HCT116 (cell line): ENCODE measurements around the gene TARS3.

Experiments used
- CTCF ChIP-seq, 3 experiments: fragments of 200-600 bp in 1 of 3; sonication (generic) in 1 of 3; IDR thresholded peaks in 2 of 3; conservative IDR thresholded peaks in 1 of 3; 2 replicates each; pipeline ENCODE4 v1.5.1; 2012 to 2017; ENCODE audit warnings: low read depth in 2 of 3, low read length in 2 of 3, antibody characterized with exemption in 1 of 3, borderline replicate concordance in 1 of 3, control low read depth in 1 of 3, mild to moderate bottlenecking in 1 of 3, mixed read lengths in 1 of 3, mixed run types in 1 of 3, moderate library complexity in 1 of 3; ENCODE audit not compliant: insufficient read depth in 1 of 3
- EGR1 ChIP-seq: IDR thresholded peaks from 2 replicates; pipeline ENCODE4 v1.6.1; 2012; ENCODE audit warnings: low read depth
- EZH2 ChIP-seq: fragments of 200-600 bp; sonication (generic); IDR thresholded peaks from 2 replicates; pipeline ENCODE4 v1.6.1; 2017; ENCODE audit warnings: antibody characterized with exemption, mixed run types
- EZH2phosphoT487 ChIP-seq: fragments of 200-600 bp; IDR thresholded peaks from 2 replicates; pipeline ENCODE4 v1.6.1; 2018; ENCODE audit warnings: antibody characterized with exemption, borderline replicate concordance
- FOSL1 ChIP-seq: IDR thresholded peaks from 2 replicates; pipeline ENCODE4 v1.6.1; 2012; ENCODE audit warnings: low read depth
- POLR2A ChIP-seq: IDR thresholded peaks from 2 replicates; pipeline ENCODE4 v1.7.0; 2011; ENCODE audit warnings: borderline replicate concordance; ENCODE audit not compliant: insufficient read depth, insufficient read length; ENCODE audit errors: extremely low read depth
- POLR2AphosphoS5 ChIP-seq: IDR thresholded peaks from 2 replicates; pipeline ENCODE4 v1.6.1; 2011; ENCODE audit warnings: mild to moderate bottlenecking, low read depth, low read length, moderate library complexity
- SIN3A ChIP-seq: IDR thresholded peaks from 2 replicates; pipeline ENCODE4 v1.6.1; 2012; ENCODE audit warnings: low read depth
- SP1 ChIP-seq: IDR thresholded peaks from 2 replicates; pipeline ENCODE4 v1.6.1; 2012; ENCODE audit warnings: low read depth
- TCF7L2 ChIP-seq: IDR thresholded peaks from 2 replicates; pipeline ENCODE4 v1.7.0; 2011; ENCODE audit warnings: borderline replicate concordance, inconsistent platforms; ENCODE audit not compliant: insufficient read depth, insufficient read length; ENCODE audit errors: extremely low read depth
- ZFX ChIP-seq: fragments of 450-650 bp; IDR thresholded peaks from 2 replicates; pipeline ENCODE4 v1.6.1; 2017
- ZNF274 ChIP-seq: fragments of 200-500 bp; sonication (Bioruptor generic); IDR thresholded peaks from 2 replicates; pipeline ENCODE4 v1.6.1; 2014; ENCODE audit warnings: mild to moderate bottlenecking, low read depth, low read length, inconsistent platforms

DNA sequence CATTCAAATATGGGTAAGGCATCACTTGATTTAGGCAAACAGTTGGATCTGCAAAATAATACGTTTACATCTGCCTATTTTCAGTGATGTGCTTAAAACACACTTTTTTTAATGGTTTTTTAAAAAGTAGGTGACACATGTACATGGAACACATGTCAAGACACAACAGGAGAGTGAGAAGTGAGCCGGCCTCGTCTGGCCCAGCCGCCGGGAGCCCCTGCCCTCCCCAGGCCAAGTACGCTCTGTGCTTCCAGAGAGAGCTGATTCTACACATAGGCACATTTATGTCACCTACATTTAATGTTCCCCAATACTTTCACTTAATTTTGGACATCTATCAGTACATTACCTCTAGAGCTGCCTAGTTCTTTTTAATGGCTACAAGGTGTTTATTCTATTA lies 75.9 kb downstream of the TARS3 start:
- TF ChIP-seq POLR2A (no peak), ZNF274 (no peak), ZFX (no peak), EZH2phosphoT487 (no peak), TCF7L2 (no peak), CTCF (IDR thresholded peaks at IDR 0.05 in 2 of 3, conservative IDR thresholded peaks at IDR 0.05 in 1 of 3; ENCODE audit: borderline replicate concordance in 1 of 3, insufficient read depth in 1 of 3, low read depth in 2 of 3, low read length in 2 of 3) (no peak), SIN3A (no peak), EGR1 (no peak), POLR2AphosphoS5 (no peak), SP1 (no peak), FOSL1 (no peak), EZH2 (no peak)
